SW 1271 (cell line): ENCODE data around the gene GCG.

Experiments
- DNase-seq, 2 experiments: peaks; one replicate each; lab custom pipeline; 2025; lab: John Stamatoyannopoulos, UW

The GCG gene

DNA sequence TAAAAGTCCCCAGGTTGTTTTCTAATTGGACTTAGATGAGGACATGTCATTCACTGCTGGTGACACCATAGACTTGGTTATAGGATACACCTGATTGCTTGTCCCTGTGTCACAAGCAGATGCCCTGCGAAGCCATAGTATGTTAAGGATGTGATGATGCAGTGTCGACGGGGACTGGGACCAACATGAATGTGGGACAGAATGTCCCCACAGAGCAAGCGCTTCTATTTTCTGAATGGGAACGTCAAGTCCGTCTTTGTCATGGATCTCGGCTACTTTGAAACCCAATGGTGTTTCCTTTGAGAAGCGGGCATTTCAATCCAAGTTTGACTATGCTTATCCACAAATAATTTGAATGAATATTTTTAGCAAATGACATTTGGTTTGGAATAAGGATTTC lies 2.1 kb downstream of the GCG start:
- no peak for DNase-seq

DNA sequence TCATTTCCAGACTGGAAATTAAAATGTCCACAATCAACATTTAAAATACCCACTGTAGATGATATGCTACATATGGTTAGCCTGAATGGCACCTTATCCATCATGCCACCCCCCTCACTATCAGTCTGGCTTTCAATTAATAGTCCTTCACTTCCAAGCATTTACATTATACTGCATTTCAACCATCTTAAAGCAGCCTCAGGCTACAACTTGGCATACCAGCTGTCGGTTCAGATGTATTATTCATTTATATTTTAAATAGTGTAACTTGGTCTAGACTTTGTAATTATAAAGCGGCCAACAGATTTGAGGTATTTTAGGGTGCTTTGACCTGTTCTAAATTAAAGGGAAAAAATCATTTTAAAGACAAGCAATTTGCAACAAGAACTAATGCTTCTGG lies 2.6 kb downstream of the GCG start:
- no peak for DNase-seq

DNA sequence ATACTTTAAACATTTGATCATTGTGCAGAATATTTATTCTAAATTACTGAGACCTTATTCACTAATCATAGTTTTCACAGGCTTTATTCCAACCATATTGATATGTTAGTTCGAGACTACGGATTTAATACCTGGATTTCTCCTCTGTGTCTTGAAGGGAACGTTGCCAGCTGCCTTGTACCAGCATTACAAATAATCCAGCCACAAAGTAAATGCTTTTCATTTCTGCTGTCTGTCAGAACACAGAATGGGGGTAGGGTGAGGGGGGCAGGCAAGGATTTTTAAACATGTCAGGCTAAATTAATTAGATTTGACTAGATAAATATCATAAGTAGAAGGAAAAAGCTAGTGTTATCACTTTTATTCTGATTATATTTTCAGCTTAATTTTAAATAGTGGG lies 3.1 kb downstream of the GCG start:
- no peak for DNase-seq

DNA sequence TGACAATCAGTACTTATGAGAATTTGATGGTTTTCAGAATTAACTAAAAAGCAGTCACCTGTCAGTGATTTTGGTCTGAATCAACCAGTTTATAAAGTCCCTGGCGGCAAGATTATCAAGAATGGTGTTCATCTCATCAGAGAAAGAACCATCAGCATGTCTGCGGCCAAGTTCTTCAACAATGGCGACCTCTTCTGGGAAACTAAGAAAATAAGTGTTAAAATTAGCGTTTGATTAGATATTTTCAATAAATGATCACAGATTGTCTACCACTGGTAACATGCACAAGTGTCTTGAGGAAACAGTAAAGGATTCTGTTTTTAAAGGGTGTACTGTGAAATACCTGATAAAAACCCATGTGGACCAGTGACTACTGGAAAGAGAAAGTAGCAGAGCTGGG lies 8.1 kb downstream of the GCG start:
- DNase-seq: no peak

DNA sequence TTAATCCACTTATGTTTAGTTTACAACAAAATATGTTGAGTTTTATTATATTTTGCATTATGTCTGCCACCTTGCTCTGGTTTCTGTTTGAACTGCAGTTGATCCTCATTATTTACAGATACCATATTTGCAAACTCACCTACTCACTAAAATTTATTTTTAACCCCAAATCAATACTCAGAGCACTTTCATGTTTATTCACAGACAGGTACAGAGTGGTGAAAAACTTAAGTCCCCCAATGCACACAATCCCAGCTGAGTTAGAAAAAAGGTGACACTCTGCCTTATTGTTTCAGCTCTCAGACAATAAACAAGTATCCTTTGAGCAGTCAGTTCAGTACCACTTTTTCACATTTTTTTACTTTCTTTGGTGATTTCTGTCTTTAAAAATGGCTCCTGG lies 13.7 kb downstream of the GCG start:
- DNase-seq: no peak

DNA sequence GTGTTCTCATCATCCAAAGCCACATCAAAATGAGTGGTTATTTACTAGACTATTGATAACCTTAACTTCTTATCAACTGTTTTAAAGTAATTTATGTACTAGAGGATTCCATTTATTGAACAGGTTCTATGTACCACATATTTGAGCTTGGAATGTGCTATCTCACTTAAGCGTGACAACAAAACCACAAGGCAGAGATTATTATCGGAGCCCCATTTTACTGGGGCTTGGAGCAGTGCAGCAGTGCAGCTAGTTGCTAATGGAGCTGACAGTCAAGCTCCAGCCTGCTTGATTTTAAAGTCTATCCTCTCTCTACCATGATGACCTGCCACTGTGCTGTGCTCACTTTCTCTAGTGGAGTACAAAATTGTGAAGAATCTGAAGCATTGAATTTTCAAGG lies 24.6 kb downstream of the GCG start:
- no peak for DNase-seq

DNA sequence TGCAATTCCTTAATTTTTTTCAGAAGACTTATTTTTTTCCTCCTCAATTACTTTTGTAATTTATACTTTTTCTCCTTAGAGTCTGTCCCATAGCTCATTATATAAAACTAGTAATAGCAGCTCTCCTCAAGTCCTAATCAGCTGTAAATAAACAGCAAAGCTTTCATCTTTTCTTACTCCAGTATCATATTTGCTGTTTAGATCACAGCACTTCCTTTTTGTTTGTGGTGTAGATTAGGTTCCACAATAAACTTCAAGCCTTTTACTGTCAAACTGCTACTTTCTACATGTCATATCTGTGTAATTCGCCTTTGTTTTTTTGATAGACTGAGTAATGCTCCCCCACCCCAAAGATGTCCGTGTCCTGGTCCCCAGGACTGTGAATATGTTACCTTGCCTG lies 25.5 kb downstream of the GCG start:
- DNase-seq: no peak

DNA sequence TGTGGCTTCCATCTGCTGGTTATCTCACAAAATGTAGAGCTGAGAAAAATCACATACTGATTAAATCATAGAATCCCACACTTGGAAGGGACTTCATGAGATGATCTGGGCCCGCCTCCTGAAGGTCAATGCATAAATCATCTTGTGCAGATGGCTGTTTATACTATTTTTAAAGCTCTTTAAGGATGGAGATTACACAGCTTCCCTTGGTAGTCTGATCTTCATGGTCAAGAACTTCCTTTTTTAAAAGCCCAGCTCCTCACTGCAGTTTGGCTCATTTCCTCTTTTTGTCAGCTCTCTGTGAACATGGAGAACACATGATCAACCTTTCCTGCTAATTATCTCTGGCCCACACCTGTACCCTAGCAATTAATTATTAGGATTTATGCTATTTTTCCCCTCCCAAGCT lies 25.9 kb downstream of the GCG start:
- DNase-seq: no peak

DNA sequence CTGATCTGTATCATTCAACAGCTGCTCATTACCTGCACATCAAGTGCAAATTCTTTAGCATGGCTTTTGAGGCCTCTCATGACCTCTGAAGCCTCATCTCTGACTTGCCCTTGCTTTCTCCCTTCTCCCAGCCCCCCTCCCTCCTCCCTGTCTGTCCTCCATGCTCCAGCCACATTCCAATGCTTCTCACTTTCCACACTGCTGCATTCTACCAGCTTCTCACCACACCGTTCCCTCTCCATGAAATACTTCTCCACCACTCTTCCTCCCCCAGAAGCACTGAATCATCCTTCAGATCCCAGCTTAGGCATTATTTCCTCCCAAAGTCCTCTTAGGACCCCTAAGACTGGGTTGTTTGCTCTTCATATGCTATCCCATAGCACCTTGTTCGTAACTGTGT lies 26.9 kb downstream of the GCG start:
- no peak for DNase-seq

DNA sequence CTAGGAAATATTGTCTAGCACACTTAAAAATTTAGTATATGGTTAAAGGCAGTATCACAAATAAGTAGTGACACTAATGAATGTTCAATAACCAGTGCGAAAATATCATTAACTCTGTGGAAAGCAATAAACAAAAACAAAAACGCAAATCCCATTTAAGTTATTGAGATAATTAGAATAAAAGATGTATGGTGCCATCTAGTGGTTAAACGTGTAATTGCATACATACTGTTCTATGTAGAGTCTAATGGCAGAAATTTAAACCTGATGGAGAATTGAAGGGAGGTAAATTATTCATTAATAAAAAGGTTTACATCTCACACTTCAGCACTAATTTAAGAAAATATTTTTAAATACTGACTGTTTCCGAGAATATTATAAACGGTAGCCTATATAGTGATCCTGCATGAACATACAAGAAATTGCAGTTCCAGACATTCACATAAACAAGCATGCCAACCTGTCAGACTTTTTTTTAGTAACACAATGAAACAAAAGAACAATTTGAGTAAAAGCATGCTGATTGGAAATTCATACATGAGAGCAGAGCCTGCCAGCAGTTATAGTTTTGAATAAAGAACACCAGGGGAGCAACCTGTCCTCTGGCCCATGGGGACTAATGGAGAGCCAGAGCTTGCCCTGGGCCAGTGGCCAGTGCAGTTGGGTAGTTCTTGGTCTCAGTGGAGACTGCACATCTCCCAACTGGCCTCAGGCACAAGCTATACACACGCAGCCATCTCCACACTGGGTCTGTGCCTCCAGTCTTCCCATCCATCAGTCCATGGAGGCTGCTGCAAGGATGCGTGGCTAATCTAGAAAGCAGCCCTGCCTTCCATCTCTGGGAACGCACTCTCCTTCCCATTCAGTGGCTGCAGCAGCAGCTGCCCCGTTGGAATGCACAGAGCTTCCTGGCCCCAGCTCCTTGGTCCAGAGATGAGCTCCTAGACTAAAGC lies 28.0 kb downstream of the GCG start:
- peak in 1 of 2 experiments; percentile 47 for DNase-seq

DNA sequence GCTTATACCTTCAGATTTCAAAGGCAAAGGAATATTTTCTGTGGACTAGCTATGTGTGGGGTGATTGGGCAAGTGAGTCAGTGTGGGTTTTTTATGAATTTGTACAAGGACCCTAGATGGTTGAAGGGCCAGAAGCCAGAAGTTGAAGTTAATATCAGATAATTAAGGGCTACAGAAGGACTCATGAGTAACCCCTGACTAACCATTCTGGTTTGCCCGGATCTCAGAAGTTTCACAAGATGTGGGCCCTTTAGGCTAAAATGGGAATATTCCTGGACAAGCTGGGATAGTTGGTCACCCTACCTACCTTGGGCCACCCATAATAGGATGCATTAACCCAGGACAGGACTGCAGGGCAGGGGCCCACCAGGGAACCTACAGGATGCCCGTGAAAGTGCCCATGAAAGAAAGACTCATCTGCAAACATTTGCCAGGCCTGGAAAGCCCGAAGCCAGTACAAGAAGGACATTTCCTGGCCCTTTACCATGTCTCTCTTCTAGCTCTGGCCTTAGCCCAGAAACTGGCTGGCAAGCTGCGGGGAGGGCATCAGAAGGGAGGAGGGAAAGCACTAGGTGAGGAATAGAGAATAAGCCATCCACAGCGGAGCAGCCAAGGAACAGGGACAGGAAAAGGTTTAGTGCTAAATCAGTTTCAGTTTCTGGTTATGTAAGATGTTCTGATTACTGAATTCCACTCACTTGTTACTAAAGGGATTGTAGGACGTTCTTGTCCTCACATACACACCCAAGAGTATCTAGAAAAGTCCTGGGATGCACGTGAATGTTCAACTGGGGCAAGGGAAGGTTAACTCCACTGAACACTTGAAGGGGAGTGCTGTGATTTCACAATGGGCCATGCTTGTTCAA lies 33.6 kb downstream of the GCG start:
- no peak for DNase-seq

DNA sequence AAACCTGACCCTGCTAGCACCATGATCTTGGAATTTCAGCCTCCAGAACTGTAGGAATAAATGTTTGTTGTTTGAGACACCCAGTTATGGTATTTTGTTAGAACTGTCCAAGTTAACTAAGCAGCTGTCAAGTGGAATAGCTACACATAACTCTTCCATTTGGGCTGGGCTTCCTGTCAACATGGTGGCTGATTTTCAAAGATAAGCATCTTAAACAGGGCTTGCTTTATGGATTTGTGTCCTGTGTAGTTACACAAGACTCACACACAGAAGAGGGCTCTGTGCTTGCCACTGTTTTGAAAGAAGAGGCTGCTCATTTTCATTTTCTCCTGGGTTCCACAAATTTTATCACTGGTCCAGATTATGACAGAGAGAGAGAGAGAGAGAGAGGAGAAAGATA lies 35.7 kb downstream of the GCG start:
- DNase-seq: no peak

DNA sequence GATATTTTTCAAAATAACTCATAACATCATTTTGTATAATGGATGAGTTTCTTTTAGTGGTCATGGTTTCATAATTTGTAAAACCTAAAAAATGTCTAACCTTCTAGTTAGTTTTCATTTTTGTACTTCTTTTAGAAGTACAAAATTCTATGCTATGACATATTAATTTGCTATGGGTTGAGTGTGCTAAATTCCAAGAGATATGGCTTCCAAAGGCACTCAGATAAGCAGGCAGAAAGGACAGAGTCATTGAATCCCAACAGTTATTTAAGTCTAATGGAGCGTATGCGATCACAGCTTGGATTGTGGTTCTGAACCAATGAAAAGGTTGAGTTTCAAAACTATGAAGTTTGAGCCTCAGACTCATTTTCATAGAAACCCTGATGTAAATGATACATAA lies 37.0 kb downstream of the GCG start:
- DNase-seq: no peak

DNA sequence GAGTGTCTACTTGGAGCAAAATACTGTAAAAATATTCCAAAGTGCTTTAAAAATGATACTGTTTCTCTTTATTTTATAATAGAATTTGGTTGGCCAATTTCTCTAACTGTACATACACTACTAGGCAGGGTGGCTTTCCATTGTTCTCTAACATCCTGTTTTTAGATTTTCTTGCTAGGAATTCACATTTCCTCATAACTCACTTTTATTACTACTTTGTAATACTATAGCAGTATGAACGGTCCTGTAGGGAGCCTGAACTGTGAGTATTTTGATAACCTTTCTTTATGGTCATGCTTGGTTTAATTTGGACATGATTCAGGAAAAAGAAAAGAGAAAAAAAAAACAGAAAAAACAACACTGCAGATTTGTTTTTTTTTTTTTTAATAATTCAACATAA lies 37.8 kb downstream of the GCG start:
- DNase-seq: no peak

DNA sequence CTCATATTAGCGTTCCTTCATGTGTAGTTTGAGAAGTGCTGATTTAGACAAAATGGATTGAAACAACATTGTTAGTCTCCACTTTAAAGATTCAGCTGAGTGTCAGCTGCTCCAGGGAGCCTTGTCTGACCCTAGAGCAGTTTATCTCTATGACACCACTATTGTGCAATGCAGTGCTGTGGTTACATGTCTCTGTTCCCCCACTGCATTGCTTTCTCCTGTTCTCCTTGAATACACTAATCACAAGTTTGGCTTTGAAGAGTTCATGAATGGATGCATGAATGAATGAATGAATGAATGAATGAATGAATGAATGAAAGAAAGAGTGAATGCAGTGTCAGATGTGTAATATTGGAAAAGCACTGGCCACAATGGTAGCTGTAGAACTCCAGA lies 38.3 kb downstream of the GCG start:
- no peak for DNase-seq

DNA sequence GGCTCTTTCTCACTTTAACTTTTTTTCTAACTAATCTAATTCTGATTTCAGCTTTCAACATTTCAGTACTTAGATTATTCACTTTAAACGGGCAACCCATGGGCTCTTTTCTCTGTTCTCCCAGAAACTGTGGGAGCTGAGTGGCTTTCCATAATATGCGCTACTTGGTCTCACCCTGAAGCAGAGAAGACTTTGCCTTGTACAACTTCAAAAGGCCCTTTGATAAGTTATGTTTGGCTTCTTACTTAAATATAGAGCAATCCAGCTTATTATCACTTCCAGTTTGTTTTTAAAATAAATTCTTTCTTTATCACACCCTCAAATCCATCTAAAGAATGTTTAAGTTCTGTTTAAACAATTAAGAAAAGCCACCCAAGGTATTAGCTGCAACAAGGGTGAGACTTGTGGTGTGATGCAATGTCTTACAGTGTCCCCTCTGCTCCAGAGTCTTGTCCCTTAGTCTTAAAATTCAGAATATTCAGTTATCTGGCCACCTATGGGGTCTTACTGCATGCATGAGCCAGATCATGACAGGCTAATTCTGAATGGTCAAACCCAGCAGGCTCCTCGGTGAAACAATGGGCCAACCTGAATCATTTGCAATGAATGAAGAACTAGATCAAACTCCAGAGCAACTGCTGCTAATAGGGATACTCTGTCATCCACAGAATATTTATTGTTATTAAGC lies 38.8 kb downstream of the GCG start:
- no peak for DNase-seq

DNA sequence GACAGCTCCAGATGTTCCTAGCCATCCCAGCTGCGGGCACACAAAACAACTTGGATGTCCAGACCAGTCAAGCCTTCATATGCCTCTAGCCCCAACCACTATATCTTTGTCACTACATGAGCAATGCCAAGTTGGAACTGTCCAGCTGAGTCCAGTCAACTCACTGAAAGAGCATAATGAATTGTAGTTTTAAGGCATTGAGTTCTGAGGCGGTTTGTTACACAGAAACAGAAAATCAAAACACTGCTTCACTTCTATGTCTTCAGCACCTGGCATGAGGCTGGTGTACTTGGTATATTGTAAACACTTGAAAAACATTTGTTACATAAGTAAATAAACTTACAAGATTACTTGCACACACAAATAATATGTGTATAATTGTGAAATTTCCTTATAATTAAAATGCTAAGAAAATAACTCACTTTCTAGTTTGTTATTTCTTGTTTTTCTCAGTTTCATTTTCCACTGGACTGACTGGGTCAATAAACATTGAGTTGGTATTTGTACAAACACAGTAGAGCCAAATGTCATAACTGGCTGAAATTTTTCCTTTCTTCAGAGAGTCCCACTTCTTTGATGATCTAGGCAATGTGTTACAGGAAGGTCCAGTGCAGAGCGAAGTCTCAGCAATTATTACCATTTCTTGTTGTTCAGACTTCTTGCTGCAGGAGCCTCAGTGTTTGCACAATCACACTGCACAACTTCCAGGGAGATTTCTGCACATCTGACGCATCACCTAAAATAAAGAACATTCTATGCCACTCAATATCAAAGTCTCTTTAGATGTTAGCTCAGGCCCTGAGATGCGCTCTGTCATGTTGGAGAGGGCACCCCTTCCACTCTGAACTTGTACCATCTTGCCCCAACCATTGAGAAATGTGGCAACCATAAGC lies 39.8 kb downstream of the GCG start:
- DNase-seq: no peak

DNA sequence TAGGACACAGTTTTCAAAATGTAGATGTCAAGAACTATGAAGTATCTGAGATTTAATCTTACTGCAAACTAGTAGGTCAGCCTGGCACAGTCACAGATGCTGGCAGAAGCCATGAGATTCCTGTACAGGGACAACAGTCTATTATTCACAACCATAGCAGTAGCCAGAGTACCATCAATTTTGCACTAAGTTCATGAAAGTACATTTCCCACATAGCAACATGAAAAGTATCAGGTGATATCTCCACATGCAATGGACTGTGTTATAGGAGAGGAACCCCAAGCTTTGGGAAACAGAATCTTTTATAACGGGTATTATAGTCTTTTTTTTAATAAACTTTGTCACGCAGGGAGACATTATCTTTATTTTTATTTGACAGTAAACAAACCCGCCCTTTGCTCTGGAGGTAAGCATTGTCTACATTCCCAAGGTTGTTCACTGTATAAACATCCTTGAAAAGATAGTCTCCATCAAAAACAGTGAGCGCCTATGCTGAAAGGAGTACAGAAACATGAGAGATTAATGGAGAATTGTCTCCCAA lies 44.6 kb downstream of the GCG start:
- no peak for DNase-seq

DNA sequence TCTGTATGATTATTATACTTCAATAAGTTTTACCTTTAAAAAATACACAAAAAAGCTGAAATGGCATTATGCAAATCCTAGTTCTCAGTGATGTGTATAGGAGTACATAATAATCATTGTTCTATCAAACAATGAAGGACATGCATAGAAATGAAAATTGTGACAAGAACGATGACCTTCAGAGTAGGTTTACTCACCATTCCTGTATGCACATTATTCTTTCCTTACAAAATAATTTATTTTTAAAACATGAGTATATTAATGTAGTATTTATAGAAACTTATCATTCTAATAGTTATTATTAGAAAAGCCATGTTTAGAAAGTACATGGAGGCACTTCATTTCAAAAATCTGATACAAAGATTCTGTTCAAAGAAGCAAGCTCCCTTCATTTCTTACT lies 45.3 kb downstream of the GCG start:
- no peak for DNase-seq

DNA sequence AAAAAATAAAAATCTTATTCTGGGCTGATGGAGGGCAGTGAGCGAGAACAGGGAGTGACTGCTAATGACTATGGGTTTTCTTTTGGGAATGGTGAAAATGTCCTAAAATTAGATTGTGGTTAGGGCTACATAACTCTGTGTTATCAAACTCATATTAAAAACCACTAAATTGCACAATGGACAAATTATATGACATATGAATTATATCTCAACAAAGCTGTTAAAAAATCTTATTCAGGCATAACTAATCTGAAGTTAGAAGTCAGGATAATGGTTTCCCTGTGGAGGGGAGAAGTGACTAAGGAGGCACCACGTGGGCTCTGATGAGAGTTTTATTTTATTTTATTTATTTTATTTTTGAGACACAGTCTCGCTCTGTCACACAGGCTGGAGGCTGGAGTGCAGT lies 45.9 kb downstream of the GCG start:
- DNase-seq: no peak

DNA sequence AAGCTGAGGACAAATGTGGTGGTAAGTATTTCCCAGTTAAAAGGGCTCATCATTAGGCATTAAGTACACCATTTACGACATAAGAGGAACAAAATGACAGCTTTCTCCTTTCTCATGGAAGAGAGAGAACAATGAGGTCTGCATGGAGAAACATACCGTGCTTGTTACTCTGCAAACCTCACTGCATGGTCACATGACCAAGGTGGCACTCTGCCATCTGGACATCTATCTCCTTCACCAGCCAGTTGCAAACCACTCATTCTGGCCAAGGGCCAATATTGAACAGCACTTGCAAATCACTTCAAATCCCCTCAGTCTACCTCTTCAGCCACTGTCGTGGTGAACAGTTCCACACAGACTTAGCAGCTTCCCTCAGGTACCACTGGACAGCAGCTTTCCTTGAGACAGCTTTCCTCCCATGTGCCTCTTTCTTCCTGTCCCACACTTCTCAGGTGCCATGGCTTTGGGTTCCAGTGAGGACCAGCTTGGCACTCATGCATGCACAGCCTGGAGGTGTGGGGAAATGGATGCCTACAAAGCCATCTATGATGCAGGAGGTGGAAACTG lies 48.5 kb downstream of the GCG start:
- DNase-seq: no peak
